ENCODE data around the gene CTDP1. TPM values are rescaled to one million over a fixed set of nuclear protein-coding genes. Genes with fewer than 3 reads are reported as not detected.

Gene CTDP1
- total RNA-seq, 2 donors from 2014 or later: 8.8 to 21.8 TPM

GRCh38 chr18:79637181-79637920 is 42.3 kb upstream of the CTDP1 start:
- TF ChIP-seq POLR2A (IDR thresholded peaks at IDR 0.05): no peak
- no peak for TF ChIP-seq CTCF (IDR thresholded peaks at IDR 0.05)
- H3K4me1 ChIP-seq: no peaks in the 10 kb centered on the region
- no peaks in the 10 kb centered on the region for H3K9me3 ChIP-seq
- H3K27me3 ChIP-seq: peaks cover 0 to 6% of the 10 kb centered on the region in 2 donors
- DNase-seq (no peak), ATAC-seq (no peak)
- no peaks in the 10 kb centered on the region for H3K36me3 ChIP-seq (replicated peaks in 1 of 2; ENCODE audit: insufficient read depth in 1 of 2, low read depth in 2 of 2)
- H3K4me3 ChIP-seq: no peak overlapping the region
- intact Hi-C loops (cut with DNase I): no loop called here
- no peak overlapping the region for H3K27ac ChIP-seq
- 24 to 47% methylated on average over 21 to 58 of the region's 58 CpGs for WGBS, 2 donors

- Histone ChIP-seq H3K4me3 (no peak overlapping the region), H3K9me3 (no peaks in the 10 kb centered on the region), H3K27me3 (peaks cover 0 to 6% of the 10 kb centered on the region in 2 donors), H3K4me1 (no peaks in the 10 kb centered on the region), H3K27ac (no peak overlapping the region), H3K36me3 (replicated peaks in 1 of 2; ENCODE audit: insufficient read depth in 1 of 2, low read depth in 2 of 2) (no peaks in the 10 kb centered on the region)
- 41 to 47% methylated on average over 14 to 85 of the region's 99 CpGs for WGBS, 2 donors
- ATAC-seq (no peak), DNase-seq (no peak)
- TF ChIP-seq POLR2A (IDR thresholded peaks at IDR 0.05): no peak
- TF ChIP-seq CTCF (IDR thresholded peaks at IDR 0.05): no peak
- intact Hi-C loops (cut with DNase I): no loop called here
Observed at GRCh38 chr18:79637921-79638909, 41.4 kb upstream of the CTDP1 start.

GRCh38 chr18:79639072-79639829 is 40.4 kb upstream of the CTDP1 start:
- 56 to 58% methylated on average over 10 of the region's 10 CpGs for WGBS, 2 donors
- Histone ChIP-seq H3K36me3 (replicated peaks in 1 of 2; ENCODE audit: insufficient read depth in 1 of 2, low read depth in 2 of 2) (no peaks in the 10 kb centered on the region), H3K27ac (no peak overlapping the region), H3K9me3 (no peaks in the 10 kb centered on the region), H3K4me3 (no peak overlapping the region), H3K4me1 (no peaks in the 10 kb centered on the region), H3K27me3 (peaks cover 0 to 6% of the 10 kb centered on the region in 2 donors)
- intact Hi-C loops (cut with DNase I): no loop called here
- ATAC-seq: no peak
- TF ChIP-seq CTCF (IDR thresholded peaks at IDR 0.05): no peak
- no peak for TF ChIP-seq POLR2A (IDR thresholded peaks at IDR 0.05)
- DNase-seq: no peak

- ATAC-seq (no peak), DNase-seq (no peak)
- Histone ChIP-seq H3K4me3 (no peak overlapping the region), H3K27me3 (peaks cover 0 to 6% of the 10 kb centered on the region in 2 donors), H3K27ac (no peak overlapping the region), H3K4me1 (no peaks in the 10 kb centered on the region), H3K36me3 (replicated peaks in 1 of 2; ENCODE audit: insufficient read depth in 1 of 2, low read depth in 2 of 2) (no peaks in the 10 kb centered on the region), H3K9me3 (no peaks in the 10 kb centered on the region)
- TF ChIP-seq POLR2A (IDR thresholded peaks at IDR 0.05): no peak
- no peak for TF ChIP-seq CTCF (IDR thresholded peaks at IDR 0.05)
- intact Hi-C loops (cut with DNase I): loop anchor here (5.0 kb wide), 1 partner anchor 258 kb away; no protein-coding TSS in a partner anchor
- 67 to 76% methylated on average over 18 to 21 of the region's 21 CpGs for WGBS, 2 donors
Observed at GRCh38 chr18:79640064-79640672, 39.4 kb upstream of the CTDP1 start.

Data from body of pancreas (tissue), 4 donors.